ENCODE measurements around the gene ZNHIT1. TPM values are rescaled to one million over a fixed set of nuclear protein-coding genes. Genes with fewer than 3 reads are reported as not detected.

Gene ZNHIT1
- total and polyA plus RNA-seq, 2 of the 8 experiments (the other 6 are each of a cell fraction or from before 2014, with no cell fraction given): 38.2 to 61.7 TPM

DNA sequence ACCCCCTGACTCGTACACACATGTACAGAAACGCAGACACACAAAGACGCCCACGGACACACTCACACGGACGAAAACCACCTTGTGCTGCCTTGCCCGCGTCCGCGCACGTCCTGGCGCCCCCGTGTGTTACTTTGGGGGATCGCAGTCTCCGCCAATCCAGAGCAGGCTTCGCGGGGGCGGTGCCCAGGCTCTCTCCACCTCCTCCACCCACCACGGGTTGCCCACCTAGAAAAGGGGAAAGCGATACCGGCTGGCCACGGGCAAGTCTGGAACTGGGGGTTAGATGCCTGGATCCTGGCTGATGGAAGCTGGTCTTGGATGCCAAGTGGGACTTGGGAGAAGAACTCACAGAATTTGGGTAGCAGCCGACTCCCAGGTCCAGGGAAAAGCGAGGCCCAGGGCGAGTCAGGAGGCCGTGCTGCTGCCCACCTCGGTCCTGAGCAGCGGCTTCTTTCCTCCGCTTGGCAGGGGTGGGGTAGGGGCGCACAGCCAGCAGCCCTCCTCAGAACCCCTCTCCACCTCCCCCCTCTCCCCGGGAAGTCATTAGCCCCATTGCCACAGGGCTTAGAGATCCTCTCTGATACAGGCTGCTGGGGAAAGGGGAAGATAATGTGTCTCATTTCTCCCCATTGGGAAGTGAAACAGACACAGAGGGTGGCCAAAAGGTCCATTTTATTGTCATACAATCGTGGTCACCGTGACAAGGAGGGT lies 48.0 kb upstream of the ZNHIT1 start (continued):
- TF ChIP-seq HDAC2 (IDR thresholded peaks at IDR 0.05; ENCODE audit: borderline replicate concordance in 1 of 2, low read depth in 2 of 2, low read length in 2 of 2): 0 out of 4 replicates have a peak, but pooled peaks of 1 of the 2 experiments have one; percentile 29
- TF ChIP-seq PHF8 (conservative IDR thresholded peaks at IDR 0.05; ENCODE audit: low read depth, low read length): no peak
- 0 out of 4 replicates have a peak, but pooled peaks of 1 of the 2 experiments have one; percentile 54 for TF ChIP-seq SIN3A (conservative IDR thresholded peaks at IDR 0.05 in 1 of 2, IDR thresholded peaks at IDR 0.05 in 1 of 2; ENCODE audit: low read depth in 1 of 2, low read length in 2 of 2)
- TF ChIP-seq EP300 (IDR thresholded peaks at IDR 0.05; ENCODE audit: borderline replicate concordance in 1 of 2, low read depth in 2 of 2, low read length in 2 of 2): no peak
- no peak for TF ChIP-seq RBBP5 (IDR thresholded peaks at IDR 0.05; ENCODE audit: borderline replicate concordance, low read depth, low read length)
- TF ChIP-seq CBX5 (IDR thresholded peaks at IDR 0.05; ENCODE audit: low read depth, low read length): no peak
- peak; percentile 75 for TF ChIP-seq BACH1 (IDR thresholded peaks at IDR 0.05; ENCODE audit: low read length)
- TF ChIP-seq, protein P1, sequence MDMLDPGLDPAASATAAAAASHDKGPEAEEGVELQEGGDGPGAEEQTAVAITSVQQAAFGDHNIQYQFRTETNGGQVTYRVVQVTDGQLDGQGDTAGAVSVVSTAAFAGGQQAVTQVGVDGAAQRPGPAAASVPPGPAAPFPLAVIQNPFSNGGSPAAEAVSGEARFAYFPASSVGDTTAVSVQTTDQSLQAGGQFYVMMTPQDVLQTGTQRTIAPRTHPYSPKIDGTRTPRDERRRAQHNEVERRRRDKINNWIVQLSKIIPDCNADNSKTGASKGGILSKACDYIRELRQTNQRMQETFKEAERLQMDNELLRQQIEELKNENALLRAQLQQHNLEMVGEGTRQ (IDR thresholded peaks at IDR 0.05; ENCODE audit: low read length): no peak
- no peak for TF ChIP-seq SP2 (IDR thresholded peaks at IDR 0.05; ENCODE audit: low read length)
- TF ChIP-seq TEAD4 (IDR thresholded peaks at IDR 0.05; ENCODE audit: low read depth, low read length): no peak
- peak; percentile 4 for TF ChIP-seq EZH2 (IDR thresholded peaks at IDR 0.05; ENCODE audit: low read depth, low read length, severe bottlenecking)
- 0 out of 2 replicates have a peak, but pooled peaks have one; percentile 20 for TF ChIP-seq JUND (IDR thresholded peaks at IDR 0.05; ENCODE audit: low read length)
- TF ChIP-seq MAFK (IDR thresholded peaks at IDR 0.05; ENCODE audit: low read depth, low read length): no peak
- TF ChIP-seq TAF1 (IDR thresholded peaks at IDR 0.05; ENCODE audit: low read depth, low read length): no peak
- TF ChIP-seq JUN (IDR thresholded peaks at IDR 0.05; ENCODE audit: low read depth, low read length): no peak
- peak; percentile 96 for TF ChIP-seq EGR1 (IDR thresholded peaks at IDR 0.05; ENCODE audit: borderline replicate concordance, low read depth, low read length)
- no peak for TF ChIP-seq SP4 (IDR thresholded peaks at IDR 0.05; ENCODE audit: low read length)
- TF ChIP-seq NANOG (IDR thresholded peaks at IDR 0.05; ENCODE audit: insufficient read depth, low read depth, low read length, poor library complexity, severe bottlenecking): no peak
- TF ChIP-seq CTBP2 (IDR thresholded peaks at IDR 0.05; ENCODE audit: borderline replicate concordance, insufficient read depth, insufficient read length, low read length): peak; percentile 34
- peak; percentile 54 to 66 for TF ChIP-seq RAD21 (IDR thresholded peaks at IDR 0.05 in 1 of 2, conservative IDR thresholded peaks at IDR 0.05 in 1 of 2; ENCODE audit: low read depth in 2 of 2, low read length in 2 of 2)
- no peak for TF ChIP-seq SIRT6 (IDR thresholded peaks at IDR 0.05; ENCODE audit: low read length)
